KBM-7 (cell line): ENCODE data around the gene BBS9.

Experiments used
- DNase-seq: peaks from one replicate; pipeline ENCODE4 v3.0.0-alpha.2; 2015
- in situ Hi-C: fragments of 300-500 bp; cut with MboI; formaldehyde crosslinking; loops from 2 replicates; pipeline ENCODE4 v1.14.3; 2020; ENCODE audit warnings: low sequenced_read_pairs, low pct_unique_long_range_greater_than_20kb, mixed read lengths

The BBS9 gene

DNA sequence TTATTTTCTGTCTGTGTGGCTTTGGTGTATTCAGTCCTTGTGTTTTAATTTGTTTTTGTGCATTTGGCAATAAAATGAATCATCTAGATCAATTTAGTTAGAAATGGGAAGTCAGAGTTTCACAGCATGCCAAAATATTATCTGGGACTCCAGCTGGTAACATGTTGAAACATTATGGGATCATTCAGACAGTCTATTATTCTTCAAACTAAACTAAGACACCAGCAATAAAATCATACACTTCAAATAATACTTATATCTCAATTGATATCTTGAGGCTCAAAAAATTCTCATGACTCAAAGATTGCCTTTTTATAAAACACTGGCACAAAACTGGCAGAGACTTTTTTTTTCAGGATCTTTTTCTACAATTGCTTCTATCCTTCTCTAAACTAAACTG lies 14.4 kb upstream of the BBS9 start:
- in situ Hi-C loops = no loop called here
- DNase-seq = no peak

DNA sequence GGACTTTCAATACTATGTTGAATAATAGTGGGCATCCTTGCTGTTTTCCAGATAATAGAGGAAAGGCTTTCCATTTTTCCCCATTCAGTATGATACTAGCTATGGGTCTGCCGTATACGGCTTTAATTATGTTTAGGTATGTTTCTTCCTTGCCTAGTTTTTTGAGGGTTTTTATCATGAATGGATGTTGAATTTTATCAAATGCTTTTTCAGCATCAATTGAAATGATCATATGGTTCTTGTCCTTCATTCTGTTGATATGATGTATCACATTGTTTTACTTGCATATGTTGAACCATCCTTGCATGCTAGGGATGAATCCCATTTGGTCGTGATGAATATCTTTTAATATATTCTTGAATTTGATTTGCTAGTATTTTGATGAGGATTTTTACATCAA lies 11.0 kb upstream of the BBS9 start:
- in situ Hi-C loops = no loop called here
- no peak for DNase-seq

DNA sequence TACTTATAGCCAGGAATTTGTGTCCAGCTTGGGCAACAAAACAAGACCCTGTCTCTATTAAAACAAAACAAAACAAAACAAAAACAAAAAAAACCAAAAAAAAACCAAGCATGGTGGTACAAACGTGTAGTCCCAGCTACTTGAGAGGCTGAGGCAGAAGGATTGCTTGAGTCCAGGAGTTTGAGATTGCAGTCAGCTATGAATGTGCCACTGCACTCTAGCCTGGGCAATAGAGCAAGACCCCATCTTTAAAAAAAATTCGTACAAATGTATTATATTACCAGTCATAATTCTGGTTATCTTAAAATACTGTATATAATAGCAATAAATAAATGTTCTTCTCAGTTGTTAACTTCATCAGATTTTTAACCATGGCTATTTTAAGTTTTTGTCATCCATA lies 2.3 kb upstream of the BBS9 start:
- no peak for DNase-seq
- in situ Hi-C loops = no loop called here

DNA sequence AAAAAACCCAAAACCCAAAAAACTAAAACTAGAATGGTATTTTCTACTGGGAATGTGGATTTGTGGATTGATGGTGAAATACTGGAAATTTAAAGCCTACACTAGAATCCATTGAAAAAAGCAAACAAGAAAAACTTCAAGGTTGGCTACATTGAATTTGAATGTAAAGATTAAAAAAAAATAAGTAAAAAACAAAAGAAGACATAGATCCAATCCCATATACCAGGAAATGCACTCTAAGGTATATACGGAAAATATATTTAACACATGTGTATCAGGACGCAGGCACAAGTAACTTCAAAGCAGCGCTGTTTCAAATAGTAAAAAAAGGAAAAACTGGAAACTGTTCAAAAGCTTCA lies 754 bp upstream of the BBS9 start:
- in situ Hi-C loops = no loop called here
- no peak for DNase-seq

DNA sequence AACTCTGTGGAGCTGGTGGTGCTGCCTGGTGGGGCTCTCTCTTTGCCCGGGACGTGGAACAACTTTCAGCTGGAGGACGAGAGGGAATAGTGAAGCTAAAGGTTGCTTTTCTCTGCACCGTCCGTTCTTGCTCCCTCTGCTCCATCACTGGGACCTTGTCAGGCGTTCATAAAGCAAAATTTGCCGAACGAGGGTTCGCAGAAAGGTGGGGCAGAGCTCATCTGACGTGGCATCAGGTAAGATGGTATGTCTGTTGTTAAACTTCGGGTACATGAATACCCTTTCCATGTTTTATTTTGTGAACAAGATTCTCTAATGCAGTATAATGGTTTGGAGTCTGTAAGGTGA lies 416 bp downstream of the BBS9 start:
- peak; percentile 5 for DNase-seq
- in situ Hi-C loops = no loop called here

DNA sequence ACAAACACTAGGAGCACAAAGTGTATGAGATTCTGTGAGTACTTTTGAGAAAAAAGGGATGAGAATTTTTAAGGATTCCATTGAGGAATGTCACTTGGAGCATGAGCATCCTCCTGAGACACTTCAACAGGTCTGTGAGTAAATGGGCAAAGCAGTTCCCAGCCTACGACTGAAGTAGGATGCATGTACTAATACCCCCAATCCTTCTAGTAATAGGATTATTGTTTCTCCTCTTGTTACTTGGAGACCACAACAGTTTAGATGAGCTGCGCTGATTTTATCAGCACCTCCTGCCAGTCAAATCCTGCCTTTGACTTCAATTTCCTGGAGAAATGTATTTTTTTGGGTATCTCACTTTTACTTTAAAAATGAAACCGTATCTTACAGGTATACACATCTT lies 820 bp downstream of the BBS9 start:
- DNase-seq = peak; percentile 4
- in situ Hi-C loops = no loop called here

DNA sequence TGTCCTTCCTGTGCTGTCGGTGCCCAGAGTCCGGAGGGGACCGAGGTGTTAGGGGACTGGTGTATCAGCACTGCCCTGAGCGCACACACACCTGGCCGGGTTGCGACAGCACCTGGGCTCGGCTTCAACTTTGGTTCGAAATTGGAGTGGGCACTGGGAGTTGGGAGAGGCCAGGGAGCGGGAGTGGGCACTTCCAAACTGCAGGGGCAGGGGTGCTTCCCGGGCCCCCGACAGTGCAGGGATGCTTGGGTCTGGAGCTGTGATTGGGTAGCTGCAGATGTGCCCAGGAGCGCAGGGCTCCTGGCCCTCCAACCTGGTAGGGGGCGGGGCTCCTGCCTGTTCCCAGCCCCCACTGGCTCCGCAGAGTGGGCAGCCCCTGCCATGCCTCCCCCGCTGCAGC lies 7.7 kb downstream of the BBS9 start:
- DNase-seq = no peak
- in situ Hi-C loops = no loop called here

DNA sequence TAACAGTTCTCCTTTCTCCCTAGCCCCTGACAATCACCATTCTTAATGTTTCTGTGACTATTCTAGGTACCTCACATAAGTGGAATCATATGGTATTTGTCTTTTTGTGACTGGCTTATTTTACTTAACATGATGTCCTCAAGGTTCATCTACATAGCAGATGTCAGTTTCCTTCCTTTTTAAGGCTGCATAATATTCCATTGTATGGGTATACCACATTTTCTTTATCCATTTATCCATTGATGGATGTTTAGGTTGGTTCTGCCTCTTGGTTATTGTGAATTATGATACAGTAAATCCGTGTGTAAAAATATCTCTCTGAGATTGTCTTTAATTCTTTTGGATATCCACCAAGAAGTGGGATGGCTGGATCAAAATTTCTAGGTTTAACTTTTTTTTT lies 13.2 kb downstream of the BBS9 start:
- in situ Hi-C loops = no loop called here
- DNase-seq = no peak

DNA sequence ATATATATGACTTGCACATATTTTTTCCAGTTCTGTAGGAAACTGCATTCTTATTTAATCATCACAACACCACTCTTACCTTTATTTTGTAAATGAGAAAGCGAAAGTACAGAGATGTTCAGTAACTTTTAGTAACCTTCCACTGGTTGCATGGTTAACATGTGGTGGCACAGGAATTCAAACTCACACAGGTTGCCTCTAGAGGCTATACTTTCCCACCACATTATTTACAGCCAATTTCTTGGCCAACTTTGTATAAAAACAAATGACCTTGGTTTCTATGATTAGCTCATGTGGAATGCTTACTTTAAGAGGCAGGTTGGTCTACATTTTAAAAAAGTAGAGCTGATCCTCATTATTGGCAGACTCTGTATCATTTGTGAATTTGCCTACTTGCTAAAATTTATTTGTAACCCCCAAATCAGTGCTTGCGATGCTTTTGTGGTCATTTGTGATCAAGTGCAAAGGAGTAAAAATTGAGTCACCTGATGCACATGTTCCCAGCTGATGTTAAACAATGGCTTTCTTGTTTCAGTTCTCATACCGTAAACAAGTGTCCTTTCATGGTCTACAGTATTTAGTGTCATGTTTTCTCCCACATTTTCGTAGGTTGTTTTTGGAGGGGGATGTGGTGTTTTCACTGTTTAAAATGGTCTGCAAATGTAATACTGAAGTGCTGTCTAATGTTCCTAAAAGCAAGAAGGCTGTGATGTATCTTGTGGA lies 14.8 kb downstream of the BBS9 start:
- in situ Hi-C loops = no loop called here
- no peak for DNase-seq

DNA sequence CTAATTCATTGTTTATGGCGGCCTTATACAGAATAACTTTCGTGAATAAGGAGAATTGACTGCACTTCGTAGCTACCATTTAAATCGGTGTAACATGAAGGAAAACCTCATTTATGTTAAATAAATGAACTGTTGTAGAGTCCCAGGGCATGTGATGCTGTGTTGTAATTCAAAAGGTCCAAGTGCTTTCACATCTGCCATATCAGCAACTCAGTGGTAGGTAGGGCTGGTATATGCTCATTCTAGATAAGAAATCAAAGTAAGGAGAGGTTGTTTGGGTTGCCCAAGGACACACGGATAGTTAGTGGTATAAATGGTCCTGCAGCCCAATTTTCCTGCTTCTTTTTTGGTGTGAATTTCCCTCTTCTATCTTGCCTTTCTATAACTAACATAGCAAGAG lies 15.8 kb downstream of the BBS9 start:
- in situ Hi-C loops = no loop called here
- no peak for DNase-seq

DNA sequence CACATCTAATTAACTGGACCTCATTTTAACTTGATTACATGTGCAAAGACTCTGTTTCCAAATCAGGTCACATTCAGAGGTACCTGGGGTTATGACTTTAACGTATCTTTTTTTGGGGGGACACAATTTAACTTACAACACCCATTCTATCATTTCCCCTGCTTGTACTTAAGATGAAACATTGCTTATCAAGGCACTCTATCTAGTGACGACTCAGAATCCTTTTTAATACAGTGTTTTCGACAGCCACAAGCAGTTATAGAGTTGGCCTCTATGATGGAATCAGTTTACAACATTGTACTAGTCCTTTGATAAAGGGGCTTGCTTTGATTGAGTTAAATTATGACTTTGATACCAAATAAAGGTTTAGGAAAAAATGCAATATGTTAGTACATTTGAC lies 22.7 kb downstream of the BBS9 start:
- in situ Hi-C loops = no loop called here
- no peak for DNase-seq

DNA sequence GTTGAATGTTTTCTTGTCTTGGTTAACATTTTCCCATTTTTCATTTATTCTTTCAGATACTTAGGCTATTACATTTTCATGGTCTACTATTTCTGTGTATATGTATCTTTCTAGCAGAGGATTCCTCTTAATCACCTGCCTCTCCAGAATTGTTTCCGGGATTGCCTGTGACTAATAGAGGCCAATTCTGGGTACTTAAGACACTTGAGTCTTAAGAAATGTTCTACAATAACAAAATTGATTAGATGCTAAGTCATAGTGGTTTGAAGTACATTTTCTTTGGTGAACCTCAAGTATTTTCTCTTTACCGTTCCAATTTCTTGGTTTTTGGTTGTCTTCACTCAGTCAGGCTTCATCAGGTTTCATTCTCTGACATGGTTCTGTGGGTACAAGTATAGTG lies 26.4 kb downstream of the BBS9 start:
- DNase-seq = no peak
- in situ Hi-C loops = no loop called here

DNA sequence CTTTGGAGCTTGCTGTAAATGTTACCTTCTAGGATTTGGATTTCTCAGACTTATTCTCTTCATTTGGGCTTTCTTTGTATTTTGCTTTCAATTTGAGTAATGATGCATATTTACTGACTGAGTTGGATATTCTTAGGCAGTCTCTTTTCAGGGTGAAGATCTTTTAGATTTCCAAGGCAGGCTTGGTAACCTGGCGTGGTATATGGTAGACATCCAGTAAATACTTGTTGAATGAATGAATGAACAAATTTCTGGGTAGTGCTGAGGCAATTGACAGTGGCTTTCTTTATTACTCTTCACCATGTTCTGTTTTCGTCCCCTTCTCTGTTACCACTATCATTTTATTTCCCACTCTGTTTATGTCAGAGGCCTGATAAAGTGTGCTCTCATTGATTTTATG lies 27.1 kb downstream of the BBS9 start:
- in situ Hi-C loops = no loop called here
- no peak for DNase-seq

DNA sequence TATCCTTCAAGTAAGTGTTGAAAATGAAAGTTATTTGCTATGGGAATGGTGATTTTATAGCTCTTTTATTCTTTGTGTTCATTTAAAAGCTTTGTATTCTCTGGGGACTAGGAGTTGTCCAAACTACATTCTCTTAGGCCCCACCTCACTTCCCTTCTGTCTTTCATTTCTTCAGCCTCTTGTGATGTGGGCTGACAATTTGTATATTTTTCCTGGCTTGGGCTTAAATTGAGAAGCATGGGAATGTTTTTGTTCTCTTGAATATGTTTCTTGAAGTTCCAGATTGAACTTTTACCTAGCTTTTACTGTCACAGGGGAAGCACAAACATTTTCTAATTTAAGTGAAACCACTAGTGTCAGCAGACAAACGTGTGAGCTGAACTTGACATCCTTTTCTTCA lies 27.9 kb downstream of the BBS9 start:
- in situ Hi-C loops = no loop called here
- DNase-seq = no peak

DNA sequence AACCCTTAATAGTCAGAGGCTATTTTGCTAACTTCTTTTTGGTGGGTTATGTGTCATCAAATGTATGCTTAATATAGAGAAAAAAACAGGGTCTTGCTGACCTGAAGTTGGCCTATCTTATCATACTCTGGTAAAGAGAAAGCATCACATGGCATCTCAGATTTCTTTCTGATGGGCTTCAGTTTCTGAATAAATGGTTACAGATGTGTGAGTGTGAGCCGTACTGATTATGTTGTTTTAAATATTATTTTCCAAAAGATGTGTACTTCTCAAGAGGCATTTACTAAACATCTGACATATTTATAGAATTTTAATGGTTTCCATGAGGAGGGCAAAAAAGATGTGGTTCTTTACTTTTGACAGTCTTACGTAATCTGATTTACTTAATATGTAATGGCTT lies 28.4 kb downstream of the BBS9 start:
- in situ Hi-C loops = no loop called here
- DNase-seq = no peak

DNA sequence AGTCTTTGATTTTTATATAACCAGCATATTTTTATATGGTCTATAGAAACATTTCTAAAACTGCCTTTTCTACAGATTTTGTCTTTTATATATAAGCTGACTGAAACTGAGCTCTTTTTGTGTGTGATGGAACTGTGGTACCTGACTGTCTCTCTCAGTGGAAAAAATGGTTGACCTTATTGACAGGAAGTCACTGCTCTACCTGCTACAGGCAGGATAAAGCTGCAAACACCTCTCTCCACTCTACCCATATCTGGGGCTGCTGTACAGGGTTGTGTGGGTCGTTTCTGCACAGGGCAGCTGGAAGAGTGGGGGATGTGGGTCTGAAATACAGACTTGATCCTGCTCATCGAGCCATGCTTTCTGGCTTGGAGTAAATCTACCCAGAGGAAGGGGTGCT lies 48.5 kb downstream of the BBS9 start:
- no peak for DNase-seq
- in situ Hi-C loops = no loop called here

DNA sequence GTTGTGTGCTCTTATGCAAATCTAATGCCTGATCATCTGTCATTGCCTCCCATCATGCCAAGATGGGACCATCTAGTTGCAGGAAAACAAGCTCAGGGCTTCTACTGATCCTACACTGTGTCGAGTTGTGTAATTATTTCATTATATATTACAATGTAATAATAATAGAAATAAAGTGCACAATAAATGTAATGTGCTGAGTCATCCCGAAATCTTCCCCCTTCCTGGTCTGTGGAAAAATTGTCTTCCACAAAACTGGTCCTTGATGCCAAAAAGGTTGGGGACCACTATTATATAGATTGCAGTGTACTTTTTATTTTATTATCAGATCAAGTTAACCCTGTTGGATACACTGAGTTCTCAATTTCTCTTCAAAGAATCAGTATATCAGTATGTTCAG lies 50.2 kb downstream of the BBS9 start:
- in situ Hi-C loops = no loop called here
- no peak for DNase-seq

DNA sequence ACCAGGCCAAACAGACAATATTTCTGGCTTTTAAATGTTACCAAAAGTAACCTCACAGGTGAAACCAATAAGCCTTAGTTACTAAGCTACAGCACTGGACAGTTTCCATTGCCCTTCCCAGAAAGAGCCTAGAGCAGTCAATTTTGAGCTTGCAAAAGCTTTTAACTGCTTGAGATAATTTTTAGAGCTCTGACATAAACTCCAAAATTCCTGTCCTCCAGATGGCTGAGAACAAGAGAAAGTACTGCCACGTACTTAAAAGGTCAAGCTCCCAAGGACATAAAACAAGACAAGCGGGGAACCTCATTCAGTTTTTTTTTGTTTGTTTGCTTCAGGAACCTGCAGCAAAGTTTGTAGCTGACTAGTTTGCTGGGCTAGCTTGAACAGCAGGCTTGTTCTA lies 54.1 kb downstream of the BBS9 start:
- in situ Hi-C loops = no loop called here
- no peak for DNase-seq

DNA sequence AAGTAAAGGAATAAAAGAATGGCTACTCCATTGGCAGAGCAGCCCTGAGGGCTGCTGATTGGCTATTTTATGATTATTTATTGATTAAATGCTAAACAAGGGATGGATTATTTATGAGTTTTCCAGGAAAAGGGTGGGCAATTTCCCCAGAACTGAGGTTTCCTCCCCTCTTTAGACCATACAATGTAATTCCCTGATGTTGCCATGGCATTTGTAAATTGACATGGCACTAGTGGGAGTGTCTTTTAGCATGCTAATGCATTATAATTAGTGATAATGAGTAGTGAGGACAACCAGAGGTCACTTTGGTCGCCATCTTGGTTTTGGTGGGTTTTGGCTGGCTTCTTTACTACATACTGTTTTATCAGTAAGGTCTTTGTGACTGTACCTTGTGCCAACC lies 55.5 kb downstream of the BBS9 start:
- in situ Hi-C loops = no loop called here
- no peak for DNase-seq

DNA sequence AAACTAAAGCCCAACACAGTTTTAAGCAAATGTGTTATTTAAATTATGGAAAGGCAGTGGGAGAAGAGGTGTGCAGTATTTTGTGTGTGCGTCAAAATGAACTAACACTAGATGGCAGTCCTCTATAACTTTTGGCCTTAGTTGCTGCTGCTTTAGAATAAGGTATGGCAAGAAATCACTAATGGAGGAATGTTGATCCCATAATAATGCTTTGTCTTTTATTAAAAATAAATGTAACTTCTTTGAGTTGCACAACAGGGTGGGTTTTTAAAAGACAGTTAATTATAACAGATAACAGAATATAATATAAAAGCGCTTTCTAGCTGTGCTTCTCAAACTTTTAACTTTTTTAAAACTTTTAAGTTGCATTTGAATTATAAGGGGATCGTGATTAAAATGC lies 56.4 kb downstream of the BBS9 start:
- in situ Hi-C loops = no loop called here
- DNase-seq = peak; percentile 77

DNA sequence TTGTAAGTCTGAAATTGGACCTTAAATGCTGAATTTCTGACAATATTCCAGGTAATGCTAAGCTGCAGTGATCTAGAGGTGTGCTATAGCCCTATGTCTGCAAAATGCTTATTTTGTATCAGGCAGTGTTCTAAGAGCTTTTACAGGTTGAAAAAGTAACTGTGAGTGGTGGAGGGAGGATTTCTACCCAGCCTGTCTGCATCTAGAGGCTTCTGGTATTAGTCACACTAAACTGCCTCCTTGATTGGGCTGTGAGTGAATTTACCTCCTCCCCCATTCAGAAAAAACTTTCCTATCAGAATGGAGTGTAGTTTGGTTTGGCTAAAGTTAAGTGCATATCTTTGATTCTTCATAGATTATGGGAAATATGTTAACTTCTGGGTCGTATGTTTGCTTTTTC lies 56.8 kb downstream of the BBS9 start:
- no peak for DNase-seq
- in situ Hi-C loops = no loop called here

DNA sequence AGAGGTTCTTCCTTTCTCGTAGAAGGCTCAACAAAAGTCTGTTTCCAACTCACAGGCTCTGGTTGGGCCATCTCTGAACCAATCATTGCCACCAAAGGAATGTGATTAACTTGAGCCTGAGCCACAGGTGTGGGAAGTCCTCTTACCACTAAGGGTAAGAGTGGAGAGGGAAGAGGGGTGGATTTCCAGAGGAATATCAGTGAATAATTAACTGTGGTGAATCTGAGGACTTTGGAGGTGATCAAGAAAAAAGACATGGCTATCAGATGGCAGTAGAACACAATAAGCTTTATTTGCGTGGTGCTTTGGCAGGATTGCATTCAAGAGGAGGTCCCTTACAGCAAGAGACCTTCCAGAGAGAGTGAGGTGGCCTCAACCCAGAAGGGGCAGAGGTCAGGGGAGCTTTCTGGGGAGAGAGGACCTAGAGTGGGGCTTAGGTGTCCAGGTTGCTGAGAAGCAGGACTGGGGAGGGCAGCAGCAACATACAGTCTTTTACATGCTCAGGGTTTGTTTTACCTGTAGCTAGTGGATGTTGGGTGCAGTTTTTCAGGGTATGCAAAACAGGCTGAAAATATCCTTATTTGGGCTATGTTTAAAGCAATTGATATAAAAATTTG lies 61.4 kb downstream of the BBS9 start:
- in situ Hi-C loops = no loop called here

More for the DNA sequence above, 61.4 kb downstream of the BBS9 start:
- DNase-seq = no peak
